Astrocyte of the cerebellum (primary cell): ENCODE measurements around the gene ONECUT3.

ENCODE experiments used
- DNase-seq: peaks from one replicate; pipeline ENCODE4 v3.0.0-alpha.2; 2011; ENCODE audit warnings: low read depth
- H3K4me3 ChIP-seq: 2 replicates; pipeline ENCODE4 v1.5.1; 2011; ENCODE audit warnings: mild to moderate bottlenecking, low read depth, low read length, moderate library complexity
- in situ Hi-C: cut with HindIII; loops from 2 replicates; pipeline ENCODE4 v1.10.0; 2017; ENCODE audit warnings: low sequenced_read_pairs
- TF ChIP-seq, protein P1 (sequence below): IDR thresholded peaks from 2 replicates; pipeline ENCODE4 v1.5.1; 2012; ENCODE audit warnings: low read length, low read depth, moderate library complexity, mild to moderate bottlenecking; ENCODE audit errors: missing control alignments

The ONECUT3 gene

GRCh38 chr19:1746401-1747284, 6.7 kb upstream of the ONECUT3 start:
- H3K4me3 ChIP-seq: no peak overlapping the region
- DNase-seq: no peak
- in situ Hi-C loops: no loop called here
- TF ChIP-seq, protein P1, sequence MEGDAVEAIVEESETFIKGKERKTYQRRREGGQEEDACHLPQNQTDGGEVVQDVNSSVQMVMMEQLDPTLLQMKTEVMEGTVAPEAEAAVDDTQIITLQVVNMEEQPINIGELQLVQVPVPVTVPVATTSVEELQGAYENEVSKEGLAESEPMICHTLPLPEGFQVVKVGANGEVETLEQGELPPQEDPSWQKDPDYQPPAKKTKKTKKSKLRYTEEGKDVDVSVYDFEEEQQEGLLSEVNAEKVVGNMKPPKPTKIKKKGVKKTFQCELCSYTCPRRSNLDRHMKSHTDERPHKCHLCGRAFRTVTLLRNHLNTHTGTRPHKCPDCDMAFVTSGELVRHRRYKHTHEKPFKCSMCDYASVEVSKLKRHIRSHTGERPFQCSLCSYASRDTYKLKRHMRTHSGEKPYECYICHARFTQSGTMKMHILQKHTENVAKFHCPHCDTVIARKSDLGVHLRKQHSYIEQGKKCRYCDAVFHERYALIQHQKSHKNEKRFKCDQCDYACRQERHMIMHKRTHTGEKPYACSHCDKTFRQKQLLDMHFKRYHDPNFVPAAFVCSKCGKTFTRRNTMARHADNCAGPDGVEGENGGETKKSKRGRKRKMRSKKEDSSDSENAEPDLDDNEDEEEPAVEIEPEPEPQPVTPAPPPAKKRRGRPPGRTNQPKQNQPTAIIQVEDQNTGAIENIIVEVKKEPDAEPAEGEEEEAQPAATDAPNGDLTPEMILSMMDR: no peak

GRCh38 chr19:1747285-1748114, 5.8 kb upstream of the ONECUT3 start:
- peak; percentile 27 for DNase-seq
- in situ Hi-C loops: no loop called here
- no peak overlapping the region for H3K4me3 ChIP-seq
- TF ChIP-seq, protein P1: no peak

DNA sequence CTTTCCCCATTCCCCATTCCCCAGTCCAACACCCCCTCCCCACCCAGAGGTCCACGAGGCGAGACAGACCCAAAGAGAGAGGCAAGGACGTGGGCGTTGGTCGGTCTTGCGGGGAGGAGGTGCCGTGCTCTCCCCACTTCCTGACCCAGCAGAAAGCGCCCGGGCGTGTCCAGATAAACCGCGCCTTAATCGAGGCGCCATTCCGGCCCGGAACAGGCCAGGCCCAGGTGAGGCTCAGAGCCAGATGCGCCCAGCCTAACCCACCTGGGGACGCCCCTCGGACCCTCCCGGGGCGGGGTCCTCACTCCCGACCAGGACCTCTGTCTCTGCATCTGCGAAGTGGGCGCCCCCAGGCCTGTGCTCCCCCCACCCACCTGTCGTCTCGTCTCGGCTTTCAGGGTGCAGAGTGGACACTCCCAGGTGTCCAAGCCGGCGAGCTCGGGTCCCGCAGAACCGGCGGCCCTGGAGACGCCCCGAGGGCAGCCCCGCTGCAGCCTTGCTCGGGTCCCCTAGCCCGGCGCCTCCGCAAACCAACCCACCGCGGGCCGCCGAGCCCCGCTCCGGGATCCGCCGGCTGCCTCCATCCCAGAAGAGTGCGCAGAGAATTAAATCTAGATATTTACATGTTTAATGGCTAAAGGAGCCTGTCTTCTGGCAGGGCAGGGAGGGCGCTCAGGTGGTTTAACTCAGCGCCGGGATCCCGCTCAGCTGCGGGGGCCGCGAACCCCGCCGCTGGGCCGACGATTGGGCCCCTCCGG, 5.0 kb upstream of the ONECUT3 start:
- no peak overlapping the region for H3K4me3 ChIP-seq
- DNase-seq: no peak
- TF ChIP-seq, protein P1: no peak
- in situ Hi-C loops: no loop called here

- no peak for DNase-seq
- no peak overlapping the region for H3K4me3 ChIP-seq
- TF ChIP-seq, protein P1: no peak
- in situ Hi-C loops: no loop called here
Measured at GRCh38 chr19:1748873-1749341, 4.4 kb upstream of the ONECUT3 start.

GRCh38 chr19:1749373-1750342, 3.6 kb upstream of the ONECUT3 start:
- in situ Hi-C loops: no loop called here
- TF ChIP-seq, protein P1: no peak

More at GRCh38 chr19:1749373-1750342, 3.6 kb upstream of the ONECUT3 start:
- DNase-seq: no peak
- no peak overlapping the region for H3K4me3 ChIP-seq
